Measurements from ENCODE around the gene G6PC3. TPM values are rescaled to one million over a fixed set of nuclear protein-coding genes. Genes with fewer than 3 reads are reported as not detected.
A peak's percentile ranks its signal among the peaks of the same experiment; 100 is the strongest.

G6PC3 gene
- total and polyA plus RNA-seq, 8 donors, result 47.3 to 64.9 (median 51.6) TPM

DNA sequence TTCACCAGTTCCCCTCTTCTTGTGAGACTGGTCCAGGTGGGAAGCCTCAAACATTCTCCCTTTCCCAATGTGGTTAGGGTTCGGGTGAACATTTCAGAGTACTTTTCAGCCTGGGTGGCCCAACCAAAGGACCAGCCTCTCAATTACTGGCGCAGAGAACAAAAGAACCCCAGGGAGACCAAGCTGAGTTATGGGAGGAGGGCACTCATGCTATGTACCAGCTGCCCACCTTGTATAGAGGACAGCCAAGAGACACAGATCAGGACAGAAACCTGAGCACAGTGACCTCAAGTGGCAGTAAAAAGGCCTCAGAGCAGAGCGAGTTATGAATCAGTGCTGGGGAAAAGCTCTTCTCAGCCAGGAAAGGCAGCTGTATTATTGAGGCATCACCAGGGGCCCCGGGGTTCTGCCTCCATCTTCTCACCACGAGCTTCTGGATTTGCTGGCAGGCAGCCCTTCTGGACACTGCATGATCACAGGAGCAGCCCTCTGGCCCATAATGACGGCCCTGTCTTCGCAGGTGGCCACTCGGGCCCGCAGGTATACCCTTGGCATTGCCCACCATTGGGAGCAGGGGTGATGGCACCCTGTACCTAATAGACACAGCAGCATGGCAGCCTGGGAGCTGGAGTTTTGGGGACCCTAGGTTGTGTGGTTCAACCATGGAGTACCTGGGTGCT lies 3.8 kb downstream of the G6PC3 start:
- H3K9me3 ChIP-seq, result no peaks in the 10 kb centered on the region
- H3K4me1 ChIP-seq, result peaks cover 9 to 51% of the 10 kb centered on the region in 2 donors
- peaks cover 0 to 56% of the 10 kb centered on the region in 2 donors for H3K36me3 ChIP-seq
- DNase-seq (no peak), ATAC-seq (no peak)
- intact Hi-C loops (cut with DNase I), result no loop called here
- no peaks in the 10 kb centered on the region for H3K27me3 ChIP-seq
- TF ChIP-seq, protein P1, sequence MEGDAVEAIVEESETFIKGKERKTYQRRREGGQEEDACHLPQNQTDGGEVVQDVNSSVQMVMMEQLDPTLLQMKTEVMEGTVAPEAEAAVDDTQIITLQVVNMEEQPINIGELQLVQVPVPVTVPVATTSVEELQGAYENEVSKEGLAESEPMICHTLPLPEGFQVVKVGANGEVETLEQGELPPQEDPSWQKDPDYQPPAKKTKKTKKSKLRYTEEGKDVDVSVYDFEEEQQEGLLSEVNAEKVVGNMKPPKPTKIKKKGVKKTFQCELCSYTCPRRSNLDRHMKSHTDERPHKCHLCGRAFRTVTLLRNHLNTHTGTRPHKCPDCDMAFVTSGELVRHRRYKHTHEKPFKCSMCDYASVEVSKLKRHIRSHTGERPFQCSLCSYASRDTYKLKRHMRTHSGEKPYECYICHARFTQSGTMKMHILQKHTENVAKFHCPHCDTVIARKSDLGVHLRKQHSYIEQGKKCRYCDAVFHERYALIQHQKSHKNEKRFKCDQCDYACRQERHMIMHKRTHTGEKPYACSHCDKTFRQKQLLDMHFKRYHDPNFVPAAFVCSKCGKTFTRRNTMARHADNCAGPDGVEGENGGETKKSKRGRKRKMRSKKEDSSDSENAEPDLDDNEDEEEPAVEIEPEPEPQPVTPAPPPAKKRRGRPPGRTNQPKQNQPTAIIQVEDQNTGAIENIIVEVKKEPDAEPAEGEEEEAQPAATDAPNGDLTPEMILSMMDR (IDR thresholded peaks at IDR 0.05), result no peak
- no peak overlapping the region for H3K4me3 ChIP-seq
- no peak overlapping the region for H3K27ac ChIP-seq

DNA sequence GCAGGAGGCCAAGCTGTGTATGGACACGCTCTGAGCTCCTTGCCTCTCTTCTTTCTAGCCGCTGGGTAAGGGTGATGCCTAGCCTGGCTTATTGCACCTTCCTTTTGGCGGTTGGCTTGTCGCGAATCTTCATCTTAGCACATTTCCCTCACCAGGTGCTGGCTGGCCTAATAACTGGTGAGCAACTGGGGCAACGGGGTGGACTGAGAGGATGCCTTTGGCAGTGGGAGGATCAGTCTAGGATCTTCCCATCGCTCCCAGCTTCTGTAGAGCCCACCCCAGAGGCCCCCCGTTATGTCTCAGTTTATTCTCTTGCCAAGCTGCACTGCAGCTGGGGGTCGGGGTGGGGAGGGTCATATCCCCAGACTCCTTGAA lies 4.4 kb downstream of the G6PC3 start:
- intact Hi-C loops (cut with DNase I), result no loop called here
- no peaks in the 10 kb centered on the region for H3K9me3 ChIP-seq
- H3K4me1 ChIP-seq, result peaks cover 9 to 46% of the 10 kb centered on the region in 2 donors
- no peak for DNase-seq
- TF ChIP-seq, protein P1 (IDR thresholded peaks at IDR 0.05), result no peak
- H3K4me3 ChIP-seq, result no peak overlapping the region
- no peak for ATAC-seq
- no peak overlapping the region for H3K27ac ChIP-seq
- H3K36me3 ChIP-seq, result peaks cover 0 to 61% of the 10 kb centered on the region in 2 donors
- H3K27me3 ChIP-seq, result no peaks in the 10 kb centered on the region

DNA sequence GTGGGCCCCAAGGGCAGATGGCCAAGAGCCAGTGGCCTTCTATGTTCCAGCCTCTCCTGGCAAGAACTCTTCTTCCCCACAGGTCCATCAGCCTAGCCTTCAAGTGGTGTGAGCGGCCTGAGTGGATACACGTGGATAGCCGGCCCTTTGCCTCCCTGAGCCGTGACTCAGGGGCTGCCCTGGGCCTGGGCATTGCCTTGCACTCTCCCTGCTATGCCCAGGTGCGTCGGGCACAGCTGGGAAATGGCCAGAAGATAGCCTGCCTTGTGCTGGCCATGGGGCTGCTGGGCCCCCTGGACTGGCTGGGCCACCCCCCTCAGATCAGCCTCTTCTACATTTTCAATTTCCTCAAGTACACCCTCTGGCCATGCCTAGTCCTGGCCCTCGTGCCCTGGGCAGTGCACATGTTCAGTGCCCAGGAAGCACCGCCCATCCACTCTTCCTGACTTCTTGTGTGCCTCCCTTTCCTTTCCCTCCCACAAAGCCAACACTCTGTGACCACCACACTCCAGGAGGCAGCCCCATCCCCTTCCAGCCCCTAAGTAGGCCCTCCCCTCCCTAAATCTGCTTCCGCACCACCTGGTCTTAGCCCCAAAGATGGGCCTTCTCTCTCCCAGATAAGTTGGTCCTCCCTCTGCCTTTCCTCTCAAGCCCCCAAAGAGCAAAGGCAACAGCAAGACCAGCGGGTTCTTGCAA lies 5.2 kb downstream of the G6PC3 start:
- H3K4me1 ChIP-seq, result peaks cover 9 to 42% of the 10 kb centered on the region in 2 donors
- H3K9me3 ChIP-seq, result no peaks in the 10 kb centered on the region
- no peak overlapping the region for H3K27ac ChIP-seq
- DNase-seq (no peak), ATAC-seq (no peak)
- TF ChIP-seq, protein P1 (IDR thresholded peaks at IDR 0.05), result no peak
- no peaks in the 10 kb centered on the region for H3K27me3 ChIP-seq
- no peak overlapping the region for H3K4me3 ChIP-seq
- intact Hi-C loops (cut with DNase I), result no loop called here
- H3K36me3 ChIP-seq, result peaks cover 0 to 70% of the 10 kb centered on the region in 2 donors

DNA sequence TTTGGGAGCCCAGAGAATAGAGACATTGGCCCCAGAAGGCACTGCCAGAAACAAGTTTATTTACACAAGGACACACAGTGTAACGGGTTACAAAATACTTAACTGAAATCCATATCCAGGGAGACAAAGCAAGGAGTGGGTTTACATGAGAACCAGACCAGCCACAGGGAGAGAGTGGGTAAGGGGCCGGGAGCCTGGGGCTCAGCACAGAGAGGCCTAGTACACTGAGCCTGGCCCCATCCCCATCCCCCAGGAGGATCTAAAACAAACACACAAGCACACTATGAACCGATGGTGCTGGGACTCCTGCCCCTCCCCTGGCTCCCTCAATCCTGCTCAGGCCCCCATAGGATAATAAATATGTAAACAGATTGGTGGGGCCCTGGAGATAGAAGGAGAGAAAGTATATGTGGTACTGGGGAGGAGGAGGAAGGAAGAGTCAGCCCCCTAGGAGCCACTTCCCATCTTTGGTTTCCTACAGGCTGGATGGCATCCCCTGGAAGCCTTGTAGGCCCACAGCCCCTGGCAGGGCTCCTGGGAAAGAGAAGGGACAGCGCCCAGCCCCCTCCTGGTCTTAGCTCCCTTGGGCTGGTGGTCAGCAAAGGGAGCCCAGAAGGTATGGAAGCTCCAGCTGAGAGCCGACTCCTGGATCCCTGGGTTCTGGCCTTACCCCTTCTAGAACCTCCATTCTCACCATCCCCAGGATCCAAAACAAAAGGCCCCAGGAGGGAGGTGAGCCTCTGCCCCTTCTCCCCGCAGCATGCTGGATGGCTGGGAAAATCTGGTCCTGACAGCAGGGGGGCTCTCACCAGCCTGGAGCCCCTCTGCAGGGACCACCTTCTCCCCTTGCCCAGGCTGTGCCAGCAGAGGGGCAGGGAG lies 6.4 kb downstream of the G6PC3 start:
- H3K4me1 ChIP-seq, result peaks cover 1 to 30% of the 10 kb centered on the region in 2 donors
- H3K27ac ChIP-seq, result peak overlapping the region in 1 of 2 donors; percentile 65
- no peak for ATAC-seq
- H3K36me3 ChIP-seq, result peaks cover 0 to 80% of the 10 kb centered on the region in 2 donors
- TF ChIP-seq, protein P1 (IDR thresholded peaks at IDR 0.05), result no peak
- no peaks in the 10 kb centered on the region for H3K9me3 ChIP-seq
- intact Hi-C loops (cut with DNase I), result no loop called here
- no peaks in the 10 kb centered on the region for H3K27me3 ChIP-seq
- no peak overlapping the region for H3K4me3 ChIP-seq
- no peak for DNase-seq

DNA sequence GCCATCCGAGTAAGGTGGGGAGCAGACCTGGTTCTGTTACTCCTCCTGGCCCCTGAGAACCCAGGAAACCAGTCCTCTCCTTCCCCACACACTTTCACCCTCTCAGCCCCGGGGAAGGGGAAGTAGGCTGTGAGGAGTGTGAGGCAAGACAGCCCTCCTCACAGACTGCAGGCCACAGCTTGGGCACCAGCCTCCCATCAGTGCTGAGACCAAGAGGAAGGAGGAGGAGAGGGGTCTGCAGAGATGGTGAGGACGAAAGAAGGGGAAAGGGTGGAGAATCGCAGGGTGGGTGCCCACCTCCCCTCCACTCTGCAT lies 7.0 kb downstream of the G6PC3 start:
- Histone ChIP-seq H3K9me3 (no peaks in the 10 kb centered on the region), H3K4me1 (peaks cover 0 to 25% of the 10 kb centered on the region in 2 donors), H3K4me3 (no peak overlapping the region), H3K36me3 (peaks cover 0 to 86% of the 10 kb centered on the region in 2 donors), H3K27ac (peak overlapping the region in 1 of 2 donors; percentile 65), H3K27me3 (no peaks in the 10 kb centered on the region)
- TF ChIP-seq, protein P1 (IDR thresholded peaks at IDR 0.05), result no peak
- DNase-seq (no peak), ATAC-seq (peak; percentile 39)
- intact Hi-C loops (cut with DNase I), result no loop called here
